ENCODE measurements around the gene ARSD.
"Not testable (repeated sequence)": the region's sequence is repeated elsewhere in the genome, so short reads cannot be mapped to it uniquely, and the experiment has no call there.

Gene ARSD

GRCh38 chrX:2892816-2893215 is 36.3 kb downstream of the ARSD start:
- DNase-seq (ENCODE audit: low read depth): no peak

GRCh38 chrX:2890536-2891460 is 38.3 kb downstream of the ARSD start:
- DNase-seq (ENCODE audit: low read depth): not testable (repeated sequence)

GRCh38 chrX:2889706-2890490 is 39.2 kb downstream of the ARSD start:
- not testable (repeated sequence) for DNase-seq (ENCODE audit: low read depth)

GRCh38 chrX:2889045-2889605 is 40.0 kb downstream of the ARSD start:
- DNase-seq (ENCODE audit: low read depth): no peak

- DNase-seq (ENCODE audit: low read depth): no peak
Measured at GRCh38 chrX:2888309-2888708, 40.8 kb downstream of the ARSD start.

- no peak for DNase-seq (ENCODE audit: low read depth)
Measured at GRCh38 chrX:2883770-2884169, 45.4 kb downstream of the ARSD start.

GRCh38 chrX:2879670-2880069 is 49.5 kb downstream of the ARSD start:
- DNase-seq (ENCODE audit: low read depth): no peak

- no peak for DNase-seq (ENCODE audit: low read depth)
Measured at GRCh38 chrX:2878563-2878962, 50.6 kb downstream of the ARSD start.

- no peak for DNase-seq (ENCODE audit: low read depth)
Measured at GRCh38 chrX:2875798-2876399, 53.2 kb downstream of the ARSD start.

- DNase-seq (ENCODE audit: low read depth): no peak
Measured at GRCh38 chrX:2875136-2875481, 54.0 kb downstream of the ARSD start.

GRCh38 chrX:2874222-2875135 is 54.7 kb downstream of the ARSD start:
- no peak for DNase-seq (ENCODE audit: low read depth)

GRCh38 chrX:2872671-2873277 is 56.4 kb downstream of the ARSD start:
- DNase-seq (ENCODE audit: low read depth): no peak

GRCh38 chrX:2871831-2872230 is 57.3 kb downstream of the ARSD start:
- no peak for DNase-seq (ENCODE audit: low read depth)

- no peak for DNase-seq (ENCODE audit: low read depth)
Measured at GRCh38 chrX:2870650-2871049, 58.5 kb downstream of the ARSD start.

- no peak for DNase-seq (ENCODE audit: low read depth)
Measured at GRCh38 chrX:2867206-2867605, 61.9 kb downstream of the ARSD start.

- no peak for DNase-seq (ENCODE audit: low read depth)
Measured at GRCh38 chrX:2863646-2864045, 65.5 kb downstream of the ARSD start.

- DNase-seq (ENCODE audit: low read depth): no peak
Measured at GRCh38 chrX:2862404-2862803, 66.7 kb downstream of the ARSD start.

GRCh38 chrX:2859197-2859797 is 69.8 kb downstream of the ARSD start:
- no peak for DNase-seq (ENCODE audit: low read depth)

- no peak for DNase-seq (ENCODE audit: low read depth)
Measured at GRCh38 chrX:2857566-2857965, 71.6 kb downstream of the ARSD start.

GRCh38 chrX:2855761-2856160 is 73.4 kb downstream of the ARSD start:
- DNase-seq (ENCODE audit: low read depth): no peak

- no peak for DNase-seq (ENCODE audit: low read depth)
Measured at GRCh38 chrX:2854918-2855317, 74.2 kb downstream of the ARSD start.
